GM13977 (cell line): Measurements from ENCODE around the gene CPN2.

ENCODE experiments used
- DNase-seq: peaks from one replicate; pipeline ENCODE4 v3.0.0; 2012; ENCODE audit warnings: low spot score
- in situ Hi-C: fragments of 300-500 bp; cut with MboI; formaldehyde crosslinking; loops from one replicate; pipeline ENCODE4 v1.12.0; 2022; ENCODE audit warnings: low sequenced_read_pairs, low pct_unique_long_range_greater_than_20kb, mixed read lengths, inconsistent platforms; ENCODE audit not compliant: unreplicated experiment
- TF ChIP-seq, protein P1 (sequence below): IDR thresholded peaks from 2 replicates; pipeline ENCODE4 v1.5.1; 2012; ENCODE audit warnings: mild to moderate bottlenecking, control low read depth; ENCODE audit not compliant: insufficient read depth; ENCODE audit errors: extremely low read depth, missing control alignments

The CPN2 gene

DNA sequence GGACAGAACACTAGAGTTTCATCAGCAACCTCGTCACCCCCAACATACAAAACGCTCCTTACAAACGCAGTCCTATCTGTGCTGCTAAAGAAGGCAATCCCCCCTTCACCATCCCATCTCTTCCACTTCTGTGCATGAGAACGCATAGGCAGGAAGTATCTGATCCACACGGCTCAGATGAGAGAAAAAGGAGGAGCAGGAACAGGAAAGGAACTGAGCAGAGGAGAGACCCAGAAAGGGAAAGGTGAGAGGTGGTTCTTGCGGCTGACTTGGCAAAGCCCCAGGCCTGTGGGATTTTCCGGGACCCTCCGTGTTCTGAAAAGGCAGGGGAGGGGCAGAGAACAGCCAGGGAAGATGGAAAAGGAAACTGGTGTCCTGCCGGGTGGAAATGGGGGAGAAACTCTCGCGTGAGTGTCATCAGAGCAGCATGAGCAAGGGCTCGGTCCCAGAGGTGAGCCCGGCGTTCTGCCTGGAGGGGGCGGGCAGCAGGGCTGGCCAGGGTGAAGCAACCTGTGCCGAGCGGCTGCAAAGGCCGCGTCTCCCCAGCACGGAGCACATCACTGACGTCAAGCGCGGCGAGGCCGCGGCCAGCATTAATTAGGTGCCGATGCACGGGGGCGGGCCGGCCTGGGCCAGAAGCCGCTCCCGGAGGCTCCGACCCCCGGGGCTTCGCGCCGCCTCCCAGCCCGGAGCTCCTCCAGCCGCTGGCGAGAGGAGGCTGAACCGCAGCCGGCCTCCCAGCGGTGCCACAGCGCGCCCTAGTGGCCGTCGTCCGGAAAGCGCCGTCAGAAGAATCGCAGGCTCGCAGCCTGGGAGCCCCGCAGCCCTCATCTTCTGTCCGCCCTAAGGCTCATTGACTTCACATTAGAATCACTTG is 35.8 kb downstream of the CPN2 start:
- in situ Hi-C loops = loop anchor here (5.0 to 25.0 kb wide), 2 partner anchors 173 to 653 kb away; no protein-coding TSS in a partner anchor
- TF ChIP-seq, protein P1, sequence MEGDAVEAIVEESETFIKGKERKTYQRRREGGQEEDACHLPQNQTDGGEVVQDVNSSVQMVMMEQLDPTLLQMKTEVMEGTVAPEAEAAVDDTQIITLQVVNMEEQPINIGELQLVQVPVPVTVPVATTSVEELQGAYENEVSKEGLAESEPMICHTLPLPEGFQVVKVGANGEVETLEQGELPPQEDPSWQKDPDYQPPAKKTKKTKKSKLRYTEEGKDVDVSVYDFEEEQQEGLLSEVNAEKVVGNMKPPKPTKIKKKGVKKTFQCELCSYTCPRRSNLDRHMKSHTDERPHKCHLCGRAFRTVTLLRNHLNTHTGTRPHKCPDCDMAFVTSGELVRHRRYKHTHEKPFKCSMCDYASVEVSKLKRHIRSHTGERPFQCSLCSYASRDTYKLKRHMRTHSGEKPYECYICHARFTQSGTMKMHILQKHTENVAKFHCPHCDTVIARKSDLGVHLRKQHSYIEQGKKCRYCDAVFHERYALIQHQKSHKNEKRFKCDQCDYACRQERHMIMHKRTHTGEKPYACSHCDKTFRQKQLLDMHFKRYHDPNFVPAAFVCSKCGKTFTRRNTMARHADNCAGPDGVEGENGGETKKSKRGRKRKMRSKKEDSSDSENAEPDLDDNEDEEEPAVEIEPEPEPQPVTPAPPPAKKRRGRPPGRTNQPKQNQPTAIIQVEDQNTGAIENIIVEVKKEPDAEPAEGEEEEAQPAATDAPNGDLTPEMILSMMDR = peak; percentile 99
- DNase-seq = peak; percentile 90

DNA sequence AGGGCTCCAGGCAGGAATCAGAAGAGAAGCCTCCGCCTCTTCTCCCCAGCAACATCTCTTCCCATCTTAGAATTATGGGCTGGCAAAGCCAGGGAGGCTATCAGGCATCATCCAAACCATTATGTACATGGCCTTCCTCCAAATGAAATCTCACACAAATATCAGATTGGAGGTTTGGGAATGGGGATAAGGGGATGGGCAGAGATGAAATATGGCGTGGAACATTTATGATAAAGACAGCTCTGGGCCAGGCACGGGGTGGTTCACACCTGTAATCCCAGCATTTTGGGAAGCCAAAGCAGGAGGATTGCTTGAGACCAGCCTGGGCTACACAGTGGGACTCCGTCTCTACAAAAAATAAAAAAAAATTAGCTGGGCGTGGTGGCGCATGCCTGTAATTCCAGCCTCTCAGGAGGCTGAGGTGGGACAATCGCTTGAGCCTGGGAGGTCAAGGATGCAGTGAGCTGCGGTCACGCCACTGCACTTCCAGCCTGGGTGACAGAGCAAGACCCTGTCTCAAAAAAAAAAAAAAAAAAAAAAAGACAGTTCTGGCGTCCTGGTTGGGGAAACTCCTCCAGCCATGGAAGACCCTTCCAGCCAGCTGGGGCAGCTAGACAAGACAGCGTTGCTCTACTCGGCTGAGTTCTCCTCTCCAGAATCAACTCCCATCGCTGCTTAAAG is 36.6 kb downstream of the CPN2 start:
- DNase-seq = no peak
- TF ChIP-seq, protein P1 = no peak
- in situ Hi-C loops = loop anchor here (5.0 to 25.0 kb wide), 3 partner anchors 172 to 652 kb away; no protein-coding TSS in a partner anchor

DNA sequence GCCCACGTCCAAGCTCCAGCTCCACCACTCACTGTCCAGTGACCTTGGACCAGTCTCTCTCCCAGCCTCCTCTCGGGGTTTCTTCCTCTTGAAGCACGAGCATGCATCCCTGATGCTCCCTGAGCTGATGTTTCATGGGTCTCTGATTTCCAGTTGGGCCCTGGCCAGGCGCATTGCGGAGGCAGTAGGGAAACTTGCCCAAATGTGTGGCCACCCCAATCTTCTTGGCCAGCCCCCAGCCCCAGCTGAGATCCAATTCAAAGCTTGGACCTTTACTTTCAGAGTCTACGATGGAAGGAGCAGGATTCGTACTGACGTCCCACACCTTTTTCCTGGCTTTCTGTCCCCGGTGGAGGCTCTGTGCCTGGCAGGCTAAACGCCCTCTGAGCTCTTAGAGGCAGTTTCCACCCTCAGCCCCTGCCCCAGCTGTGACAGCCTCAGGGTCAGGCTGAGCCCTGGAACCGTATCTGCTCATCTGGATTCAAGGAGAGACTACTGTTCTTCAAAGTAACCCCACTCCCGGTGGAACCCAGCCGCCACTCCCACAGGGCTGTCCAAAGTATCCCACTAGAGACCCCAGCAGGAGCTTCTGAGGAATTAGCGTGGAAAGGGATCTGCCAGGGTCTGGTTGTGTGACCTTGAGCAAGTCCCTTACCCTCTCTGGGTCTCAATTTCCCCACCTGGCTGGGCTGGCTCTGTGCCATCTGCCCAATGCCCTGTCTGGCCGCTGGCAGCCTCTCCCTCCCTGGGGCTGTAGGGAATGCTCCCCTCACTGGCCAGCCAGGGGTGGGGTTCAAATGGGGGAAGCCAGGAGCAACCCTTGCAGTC is 37.4 kb downstream of the CPN2 start:
- in situ Hi-C loops = loop anchor here (5.0 to 25.0 kb wide), 2 partner anchors 526 to 651 kb away; no protein-coding TSS in a partner anchor
- DNase-seq = no peak
- TF ChIP-seq, protein P1 = no peak

DNA sequence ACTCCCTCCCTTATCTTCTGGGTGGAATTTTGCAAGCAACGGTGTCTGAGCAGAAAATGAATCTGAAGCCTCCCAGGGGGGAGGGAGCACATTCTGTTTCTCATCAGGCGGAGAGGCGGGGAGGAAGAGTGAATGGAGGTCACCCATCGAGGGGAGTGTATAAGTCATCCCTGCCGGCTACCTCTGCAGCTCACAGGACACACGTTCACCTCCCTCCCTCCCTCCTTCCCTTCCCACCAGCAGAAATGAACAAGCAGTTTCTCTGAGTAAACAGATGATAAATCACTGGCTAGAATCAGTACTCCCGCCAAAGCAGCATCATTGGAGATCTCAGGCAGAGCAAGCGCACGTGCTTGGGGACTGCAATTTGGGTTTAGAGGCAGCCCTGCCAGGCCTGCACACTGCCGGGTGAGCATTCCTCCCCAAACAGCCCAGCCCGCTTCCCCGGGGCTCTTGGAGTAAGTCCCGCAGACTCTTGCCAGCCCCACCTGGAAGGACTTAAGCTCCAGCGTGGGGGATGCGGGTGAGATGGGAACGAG is 38.3 kb downstream of the CPN2 start:
- no peak for DNase-seq
- TF ChIP-seq, protein P1 = no peak
- in situ Hi-C loops = loop anchor here (5.0 to 25.0 kb wide), 2 partner anchors 526 to 651 kb away; no protein-coding TSS in a partner anchor

DNA sequence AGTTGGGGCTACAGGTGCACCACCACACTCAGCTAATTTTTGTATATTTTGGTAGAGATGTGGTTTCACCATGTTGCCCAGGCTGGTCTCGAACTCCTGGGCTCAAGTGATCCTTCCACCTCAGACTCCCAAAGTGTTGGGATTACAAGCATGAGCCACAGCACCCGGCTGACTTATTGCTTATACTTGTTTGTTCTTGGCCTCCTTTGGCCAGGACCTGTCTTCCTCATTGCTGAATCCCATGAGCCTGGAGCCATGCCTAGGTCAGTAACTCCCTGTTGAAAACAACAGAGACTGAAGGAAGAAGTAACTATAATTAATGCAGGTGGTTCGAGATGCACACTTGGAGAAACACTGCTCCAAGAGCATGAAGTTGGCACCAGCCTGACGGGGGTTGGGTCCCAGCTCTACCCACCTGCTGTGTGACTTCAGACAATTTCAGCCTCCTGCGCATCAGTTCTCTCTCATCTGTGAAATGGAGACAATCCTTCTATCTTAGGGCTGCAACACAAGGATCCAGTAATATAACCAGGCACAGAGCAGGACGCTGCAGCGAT is 38.9 kb downstream of the CPN2 start:
- no peak for DNase-seq
- in situ Hi-C loops = loop anchor here (5.0 to 25.0 kb wide), 2 partner anchors 525 to 650 kb away; no protein-coding TSS in a partner anchor
- TF ChIP-seq, protein P1 = no peak
